Tibial artery (tissue), 4 donors: ENCODE measurements around the gene SYTL3.

Experiments used
- DNase-seq, 2 donors: peaks; one replicate each; pipeline ENCODE4 v3.0.0-alpha.2; 2019
- H3K27ac ChIP-seq, 2 donors: fragments of 200-600 bp; sonication (generic) in 1 of 2; 1 replicate in 1 of 2; 2 replicates in 1 of 2; pipeline ENCODE4 v1.5.1; 2018 to 2019; ENCODE audit warnings: mild to moderate bottlenecking in 1 of 2
- H3K27me3 ChIP-seq, 2 donors: fragments of 200-600 bp; sonication (generic) in 1 of 2; one replicate each; pipeline versions ENCODE4 v1.5.1 to v1.6.0; 2016 to 2019
- H3K36me3 ChIP-seq, 3 donors: fragments of 200-600 bp; sonication (generic) in 2 of 3; one replicate each; pipeline ENCODE4 v1.5.1; 2016 to 2019; ENCODE audit warnings: mild to moderate bottlenecking in 2 of 3
- H3K4me1 ChIP-seq, 4 donors: fragments of 200-600 bp; sonication (generic) in 2 of 4; 1 replicate in 3 of 4; 2 replicates in 1 of 4; pipeline ENCODE4 v1.5.1; 2016 to 2019
- H3K4me3 ChIP-seq, 2 donors: fragments of 200-600 bp; sonication (generic) in 1 of 2; 1 replicate in 1 of 2; 2 replicates in 1 of 2; pipeline ENCODE4 v1.5.1; 2018 to 2019; ENCODE audit warnings: mild to moderate bottlenecking in 2 of 2
- H3K9me3 ChIP-seq, 3 donors: fragments of 200-600 bp; sonication (generic) in 1 of 3; one replicate each; pipeline ENCODE4 v1.5.1; 2016 to 2019
- CTCF ChIP-seq, 2 experiments: fragments of 200-600 bp in 1 of 2; fragments of 450-650 bp in 1 of 2; IDR thresholded peaks; one replicate each; pipeline ENCODE4 v1.5.1; 2017 to 2019; ENCODE audit warnings: antibody characterized with exemption in 2 of 2, mild to moderate bottlenecking in 1 of 2, moderate library complexity in 1 of 2
- intact Hi-C: fragments of 100-400 bp; cut with DNase I; formaldehyde crosslinking; loops from one replicate; pipeline ENCODE4 v1.15.0; 2023; ENCODE audit warnings: low total_unique reads

The SYTL3 gene

GRCh38 chr6:158769234-158769770, 119.4 kb downstream of the SYTL3 start:
- Histone ChIP-seq H3K27ac (no peak overlapping the region), H3K9me3 (no peaks in the 10 kb centered on the region), H3K27me3 (no peaks in the 10 kb centered on the region), H3K4me3 (no peak overlapping the region), H3K36me3 (peaks cover 50 to 100% (median 83%) of the 10 kb centered on the region in 3 donors), H3K4me1 (no peaks in the 10 kb centered on the region)
- intact Hi-C loops, result no loop called here
- peak in 1 of 2 donors; percentile 56 for DNase-seq
- no peak for TF ChIP-seq CTCF (IDR thresholded peaks at IDR 0.05)

GRCh38 chr6:158769771-158770432, 120.0 kb downstream of the SYTL3 start:
- intact Hi-C loops, result no loop called here
- TF ChIP-seq CTCF (IDR thresholded peaks at IDR 0.05), result no peak
- H3K9me3 ChIP-seq, result no peaks in the 10 kb centered on the region
- peak in 1 of 2 donors; percentile 52 for DNase-seq
- peaks cover 52 to 99% (median 80%) of the 10 kb centered on the region in 3 donors for H3K36me3 ChIP-seq
- no peaks in the 10 kb centered on the region for H3K27me3 ChIP-seq
- H3K4me3 ChIP-seq, result no peak overlapping the region
- H3K4me1 ChIP-seq, result no peaks in the 10 kb centered on the region
- H3K27ac ChIP-seq, result no peak overlapping the region

- no peak for TF ChIP-seq CTCF (IDR thresholded peaks at IDR 0.05)
- peak in 1 of 2 donors; percentile 47 for DNase-seq
- H3K36me3 ChIP-seq, result peaks cover 61 to 98% (median 79%) of the 10 kb centered on the region in 3 donors
Measured at GRCh38 chr6:158770533-158771330, 120.9 kb downstream of the SYTL3 start.

GRCh38 chr6:158771399-158772152, 121.7 kb downstream of the SYTL3 start:
- Histone ChIP-seq H3K27ac (no peak overlapping the region), H3K4me3 (no peak overlapping the region), H3K36me3 (peaks cover 66 to 98% (median 80%) of the 10 kb centered on the region in 3 donors), H3K27me3 (no peaks in the 10 kb centered on the region), H3K4me1 (no peaks in the 10 kb centered on the region), H3K9me3 (no peaks in the 10 kb centered on the region)
- TF ChIP-seq CTCF (IDR thresholded peaks at IDR 0.05), result no peak
- intact Hi-C loops, result no loop called here
- peak in 1 of 2 donors; percentile 34 for DNase-seq

More at GRCh38 chr6:158770533-158771330, 120.9 kb downstream of the SYTL3 start:
- Histone ChIP-seq H3K27me3 (no peaks in the 10 kb centered on the region), H3K9me3 (no peaks in the 10 kb centered on the region), H3K4me3 (no peak overlapping the region), H3K4me1 (no peaks in the 10 kb centered on the region), H3K27ac (no peak overlapping the region)
- intact Hi-C loops, result no loop called here

- Histone ChIP-seq H3K9me3 (no peaks in the 10 kb centered on the region), H3K36me3 (peaks cover 64 to 98% (median 76%) of the 10 kb centered on the region in 3 donors), H3K27me3 (no peaks in the 10 kb centered on the region), H3K4me1 (no peaks in the 10 kb centered on the region), H3K27ac (no peak overlapping the region), H3K4me3 (no peak overlapping the region)
- intact Hi-C loops, result no loop called here
- TF ChIP-seq CTCF (IDR thresholded peaks at IDR 0.05), result no peak
- DNase-seq, result peak in 1 of 2 donors; percentile 35
Measured at GRCh38 chr6:158772172-158772571, 122.3 kb downstream of the SYTL3 start.
